ENCODE data around the gene WDR44.
"Not testable (repeated sequence)": the region's sequence is repeated elsewhere in the genome, so short reads cannot be mapped to it uniquely, and the experiment has no call there.

Gene WDR44

DNA sequence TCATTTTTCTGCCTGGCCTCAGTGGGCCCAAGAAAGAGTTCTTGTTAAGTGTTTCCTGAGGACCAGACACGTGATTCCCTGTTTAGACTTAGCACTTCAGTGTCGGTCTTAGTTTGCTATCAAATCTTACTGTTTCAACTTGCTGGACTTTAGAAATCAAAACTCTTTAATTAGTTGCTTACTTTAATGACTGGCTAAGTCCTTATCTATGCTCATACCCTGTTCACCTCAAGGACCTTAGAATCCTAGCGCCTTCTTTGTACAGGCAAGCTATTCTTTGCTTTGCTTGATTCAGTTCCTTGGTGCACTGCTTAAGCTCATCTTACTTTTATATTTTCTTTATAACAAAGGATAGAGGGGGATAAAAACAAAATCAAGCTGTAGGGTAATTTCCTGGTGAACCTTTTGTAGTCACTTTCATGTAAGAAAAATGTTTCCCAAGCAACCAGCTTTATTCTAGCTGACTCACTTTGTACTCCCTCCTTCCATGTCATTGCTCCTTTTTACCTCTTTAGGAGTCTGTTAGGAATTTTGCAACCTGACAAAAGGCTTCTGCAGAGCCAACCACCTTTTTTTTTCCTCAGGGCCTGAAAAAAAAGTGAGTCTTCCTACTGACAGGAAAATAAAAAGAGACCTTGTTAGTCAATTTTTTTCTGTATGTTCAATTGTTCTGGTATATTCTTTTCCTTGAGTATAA is 14.7 kb downstream of the WDR44 start:
- no peak for DNase-seq (ENCODE audit: low read depth)

DNA sequence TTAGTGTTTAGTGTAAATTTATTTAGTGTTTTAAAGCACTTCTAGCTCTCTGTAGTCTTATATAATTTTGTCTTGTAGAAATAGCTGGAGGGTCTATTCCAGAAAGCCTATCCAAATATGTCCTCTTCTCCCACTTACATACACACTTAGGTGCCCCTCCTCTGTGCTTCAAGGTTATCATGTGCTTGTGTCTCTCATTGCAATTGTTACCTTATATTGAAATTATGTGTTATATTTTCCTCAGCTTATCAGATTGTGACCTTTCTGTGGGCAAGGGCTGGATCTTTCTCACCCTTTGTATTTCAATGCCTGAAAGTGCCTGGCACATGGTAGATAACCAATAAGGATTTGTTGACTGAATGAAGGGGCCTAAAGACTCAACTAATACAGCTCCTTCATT is 18.4 kb downstream of the WDR44 start:
- DNase-seq (ENCODE audit: low read depth), result no peak

DNA sequence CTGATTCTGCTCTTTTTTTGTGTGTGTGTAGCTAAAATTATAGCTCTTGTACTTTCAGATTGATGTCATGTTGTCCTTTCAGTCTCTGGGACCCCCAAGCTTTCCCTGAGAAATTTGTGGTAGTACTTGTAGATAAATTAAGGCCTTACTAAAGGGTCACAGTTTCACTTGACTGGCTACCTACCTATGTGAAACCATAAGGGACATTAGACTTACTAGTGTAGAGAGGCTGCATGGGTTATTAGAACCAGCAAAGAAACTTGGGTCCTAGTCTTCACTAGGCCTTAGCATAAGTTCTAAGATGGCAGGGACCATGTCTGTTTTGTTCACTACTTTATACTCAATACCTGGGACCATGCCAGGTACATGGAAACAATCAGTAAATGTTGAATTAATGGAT is 21.4 kb downstream of the WDR44 start:
- DNase-seq (ENCODE audit: low read depth), result no peak

DNA sequence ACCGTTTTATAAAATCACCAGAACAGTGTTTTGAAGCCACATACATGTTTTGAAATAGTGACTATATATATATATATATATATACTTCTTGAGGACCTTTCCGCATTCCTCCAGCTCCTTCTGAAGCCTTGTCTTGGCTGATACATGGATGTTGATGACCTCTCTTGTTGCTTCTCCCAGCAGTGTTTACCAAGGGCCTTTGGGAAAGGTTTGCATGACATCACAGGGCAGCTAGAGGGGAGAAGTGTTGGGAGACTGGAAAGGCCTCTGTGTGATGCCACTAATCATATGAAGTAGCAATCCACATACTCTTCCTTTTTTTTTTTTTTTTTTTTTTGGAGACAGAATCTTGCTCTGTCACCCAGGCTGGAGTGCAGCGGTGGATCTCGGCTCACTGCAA is 22.5 kb downstream of the WDR44 start:
- no peak for DNase-seq (ENCODE audit: low read depth)

DNA sequence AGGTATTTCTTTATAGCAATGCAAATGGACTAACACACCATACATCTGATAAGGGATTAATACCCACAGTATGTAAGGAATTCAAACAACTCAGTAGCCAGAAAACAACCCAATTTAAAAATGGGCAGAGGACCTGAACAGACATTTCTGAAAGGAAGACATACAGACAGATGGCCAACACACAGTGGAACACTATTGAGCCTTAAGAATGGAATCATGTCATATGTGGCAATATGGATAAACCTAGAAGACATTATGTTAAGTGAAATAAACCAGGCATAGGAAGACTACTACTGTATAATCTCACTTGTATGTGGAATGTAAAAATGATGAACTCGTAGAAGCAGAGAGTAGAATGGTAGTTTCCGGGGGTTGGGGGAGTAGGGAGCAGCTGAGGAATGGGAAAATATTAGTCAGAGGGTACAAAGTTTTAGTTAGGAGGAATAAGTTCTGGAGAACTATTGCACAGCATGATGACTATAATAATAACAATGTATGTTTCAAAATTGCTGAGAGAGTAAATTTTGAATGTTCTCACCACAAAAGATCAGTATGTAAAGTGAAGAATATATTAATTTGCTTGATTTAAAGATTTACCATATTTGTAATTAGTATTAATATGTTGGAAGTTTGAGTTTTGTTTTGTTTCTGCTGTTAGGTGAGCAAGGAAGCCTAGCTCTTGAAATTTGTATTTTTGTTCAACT is 25.2 kb downstream of the WDR44 start:
- no peak for DNase-seq (ENCODE audit: low read depth)

DNA sequence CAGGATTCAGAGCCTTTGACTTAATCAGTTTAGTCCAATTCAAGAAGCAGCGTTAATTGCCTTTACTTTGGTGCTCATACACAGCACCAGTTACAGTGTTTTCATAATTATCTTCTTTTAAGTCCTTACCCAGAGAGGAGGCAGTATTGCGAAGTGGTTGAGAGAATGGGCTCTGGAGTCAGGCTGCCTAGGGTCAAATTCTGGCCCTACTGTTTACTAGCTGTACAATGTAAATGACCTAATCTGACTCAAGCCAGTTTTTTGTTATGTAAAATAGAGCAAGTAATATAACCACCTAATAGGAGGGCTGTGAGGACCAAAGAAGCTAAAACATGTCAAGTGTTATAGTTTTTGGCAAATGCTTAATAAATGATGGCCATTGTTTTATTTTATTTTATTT is 27.6 kb downstream of the WDR44 start:
- DNase-seq (ENCODE audit: low read depth), result no peak

DNA sequence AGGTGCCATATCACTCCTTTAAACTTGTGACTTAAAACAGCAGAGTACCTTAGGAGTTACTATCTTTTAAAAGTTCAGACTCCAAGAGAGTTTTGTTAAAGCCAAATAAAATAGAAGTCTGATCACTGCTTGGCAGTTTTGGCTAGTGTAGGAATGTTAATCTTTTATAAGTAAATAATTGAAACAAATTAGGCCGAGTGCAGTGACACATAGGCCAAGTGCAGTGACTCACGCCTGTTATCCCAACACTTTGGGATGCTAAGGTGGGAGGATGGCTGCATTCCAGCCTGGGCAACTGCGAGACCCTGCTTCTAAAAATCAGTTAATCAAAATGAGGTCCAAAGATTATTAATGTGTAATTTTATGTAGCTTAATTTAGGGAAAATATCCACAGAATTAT is 37.2 kb downstream of the WDR44 start:
- no peak for DNase-seq (ENCODE audit: low read depth)

DNA sequence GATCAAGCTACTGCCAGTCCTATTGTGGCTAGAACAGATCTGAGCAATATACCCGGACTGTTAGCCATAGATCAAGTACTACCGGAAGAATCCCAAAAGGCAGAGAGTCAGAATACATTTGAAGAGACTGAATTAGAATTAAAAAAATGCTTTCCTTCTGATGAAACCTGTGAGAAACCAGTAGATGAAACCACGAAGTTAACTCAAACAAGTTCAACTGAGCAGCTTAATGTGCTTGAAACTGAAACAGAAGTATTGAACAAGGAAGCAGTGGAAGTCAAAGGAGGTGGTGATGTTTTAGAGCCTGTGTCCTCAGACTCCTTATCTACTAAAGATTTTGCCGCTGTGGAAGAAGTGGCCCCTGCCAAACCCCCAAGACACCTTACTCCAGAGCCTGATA is 46.8 kb downstream of the WDR44 start:
- no peak for DNase-seq (ENCODE audit: low read depth)

DNA sequence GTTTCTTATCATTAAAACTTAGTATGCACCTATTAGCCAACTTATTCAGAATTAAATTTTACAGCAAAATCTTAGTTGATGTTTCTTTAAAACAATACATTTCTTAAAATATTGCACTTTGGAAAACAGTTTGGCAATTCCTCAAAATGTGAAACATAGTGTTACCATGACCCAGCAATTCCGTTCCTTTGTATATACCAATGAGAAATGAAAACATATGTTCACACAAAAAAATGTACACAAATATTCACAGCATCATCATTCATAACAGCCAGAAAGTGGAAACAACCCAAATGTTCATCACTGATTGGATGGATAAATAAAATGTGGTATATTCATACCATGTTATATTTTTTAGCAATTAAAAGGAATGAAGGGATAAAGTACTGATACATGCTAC is 50.2 kb downstream of the WDR44 start:
- DNase-seq (ENCODE audit: low read depth), result no peak

DNA sequence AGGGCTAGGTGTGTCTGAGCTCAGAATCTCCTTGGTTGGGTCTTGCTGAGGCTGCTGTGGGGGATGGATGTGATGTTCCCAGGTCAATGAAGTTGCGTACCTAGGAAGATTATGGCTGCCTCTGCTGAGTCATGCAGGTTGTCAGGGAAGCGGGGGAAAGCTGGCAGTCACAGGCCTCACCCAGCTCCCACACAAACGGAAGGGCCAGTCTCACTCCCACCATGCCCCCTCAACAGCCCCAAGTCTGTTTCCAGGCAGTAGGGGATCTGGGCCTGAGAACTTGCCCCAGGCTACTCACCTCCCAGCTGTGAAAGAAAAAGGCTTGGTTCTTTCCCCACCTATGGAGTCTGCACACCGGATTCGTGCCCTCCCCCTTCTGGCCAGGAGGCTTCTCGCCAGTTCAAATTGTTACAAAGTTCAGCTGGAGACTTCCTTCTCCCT is 72.9 kb downstream of the WDR44 start:
- no peak for DNase-seq (ENCODE audit: low read depth)

DNA sequence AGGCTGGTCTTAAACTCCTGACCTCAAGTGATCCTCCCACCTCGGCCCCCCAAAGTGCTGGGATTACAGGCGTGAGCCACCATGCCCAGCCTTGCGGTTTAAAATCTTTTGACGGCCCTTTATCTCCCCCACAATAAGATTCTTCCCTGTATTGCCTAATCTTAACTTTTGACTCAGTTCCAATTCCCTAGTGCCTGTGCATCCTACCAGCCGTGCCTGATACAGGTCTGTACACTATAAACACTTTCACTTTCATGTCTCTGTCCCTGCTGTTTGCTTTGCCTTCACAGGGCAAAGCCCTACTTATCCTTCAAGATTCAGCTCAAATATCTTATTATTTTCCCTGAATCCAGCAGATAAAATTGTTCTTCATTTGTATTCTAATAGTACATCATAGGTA is 74.6 kb downstream of the WDR44 start:
- DNase-seq (ENCODE audit: low read depth), result no peak

DNA sequence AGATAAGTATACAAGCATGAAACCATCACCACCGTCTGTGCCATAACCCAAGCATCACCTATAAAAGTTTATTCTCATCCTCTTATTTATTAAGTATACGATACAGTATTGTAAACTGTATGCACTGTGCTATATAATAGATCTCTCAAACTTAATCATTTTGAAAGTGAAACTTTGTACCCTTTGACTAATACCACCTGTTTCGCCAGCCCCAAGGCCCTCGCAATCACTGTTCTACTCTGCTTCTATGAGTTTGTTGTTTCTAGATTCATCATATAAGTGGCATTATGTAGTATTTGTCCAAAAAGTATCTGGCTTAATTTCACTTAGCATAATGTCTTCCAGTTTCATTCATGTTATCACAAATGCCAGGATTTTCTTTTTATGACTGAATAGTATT is 77.7 kb downstream of the WDR44 start:
- DNase-seq (ENCODE audit: low read depth), result no peak

DNA sequence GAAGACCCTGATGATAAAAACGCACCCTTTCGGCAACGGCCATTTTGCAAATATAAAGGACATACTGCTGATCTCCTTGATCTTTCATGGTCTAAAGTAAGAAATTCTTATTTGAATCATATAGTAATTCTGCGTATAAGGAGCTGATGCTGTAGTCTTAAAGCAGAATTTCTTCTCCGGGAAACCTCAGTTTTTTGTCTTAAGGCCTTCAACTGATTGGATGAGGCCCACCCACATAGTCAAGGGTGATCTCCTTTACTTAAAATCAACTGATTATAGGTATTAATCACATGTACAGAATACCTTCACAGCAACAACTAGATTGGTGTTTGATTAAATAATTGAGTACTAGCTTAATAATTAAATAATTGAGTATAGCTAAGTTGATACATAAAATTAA is 86.9 kb downstream of the WDR44 start:
- DNase-seq (ENCODE audit: low read depth), result no peak

DNA sequence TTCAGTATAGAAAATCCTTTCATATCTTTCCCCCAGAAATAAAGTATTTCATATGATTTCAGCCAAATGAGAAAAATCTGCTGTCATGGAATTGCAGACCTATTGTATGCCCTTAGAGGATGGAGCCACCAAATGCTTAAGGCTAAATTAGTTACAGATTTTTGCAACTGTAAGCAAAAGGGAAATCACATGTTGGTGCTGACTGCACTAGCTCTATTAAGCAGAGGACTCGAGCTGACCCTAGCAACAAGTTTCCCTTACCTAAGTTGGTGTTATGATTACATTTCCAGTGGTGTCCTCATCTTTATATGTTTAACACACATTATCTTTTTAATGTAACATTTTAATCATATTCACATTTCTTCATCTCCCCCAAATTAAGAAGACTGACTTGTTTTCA is 91.4 kb downstream of the WDR44 start:
- no peak for DNase-seq (ENCODE audit: low read depth)

DNA sequence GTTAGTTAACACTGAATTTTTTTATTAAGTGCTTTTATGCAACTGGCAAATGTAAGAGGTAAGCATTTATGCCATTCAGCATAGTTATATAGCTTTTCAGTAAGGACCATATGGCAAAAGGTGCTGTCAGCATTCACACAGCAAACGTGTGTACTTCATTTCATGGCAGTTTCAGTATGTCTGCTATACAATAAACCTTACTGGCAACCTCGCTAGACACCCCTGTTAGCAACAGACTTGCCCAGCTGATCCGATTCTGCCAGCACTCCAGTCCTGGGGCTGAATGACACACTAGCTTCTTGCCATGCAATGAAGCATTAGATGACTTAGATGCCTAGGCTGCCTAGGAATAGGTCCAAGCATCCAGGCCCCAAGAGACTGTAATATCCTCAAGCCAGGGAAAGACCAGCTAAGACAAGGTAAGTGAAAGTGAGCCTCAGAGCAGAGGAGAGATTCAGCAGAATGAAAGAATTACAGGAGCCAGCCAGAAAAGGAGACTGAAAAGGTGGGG is 102.4 kb downstream of the WDR44 start:
- DNase-seq (ENCODE audit: low read depth), result peak; percentile 6

DNA sequence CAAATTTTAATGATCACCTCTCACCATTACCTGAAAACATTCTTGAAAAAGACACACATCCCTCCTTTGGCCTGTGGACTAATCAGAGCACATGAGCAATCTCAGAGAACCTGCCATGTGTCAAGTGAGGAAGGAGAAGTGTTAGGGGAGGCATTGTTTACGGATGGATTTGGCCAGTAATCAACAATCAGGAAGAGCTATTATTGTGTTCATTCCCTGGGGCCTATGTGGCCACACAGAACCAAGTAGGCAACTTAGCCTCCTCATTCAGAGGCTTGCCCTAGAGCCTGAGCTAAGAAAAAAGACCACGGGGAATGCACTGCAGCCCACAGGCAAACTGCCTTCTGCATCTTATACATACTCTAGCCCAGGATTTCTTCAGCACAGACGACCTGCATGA is 109.1 kb downstream of the WDR44 start:
- DNase-seq (ENCODE audit: low read depth), result no peak

DNA sequence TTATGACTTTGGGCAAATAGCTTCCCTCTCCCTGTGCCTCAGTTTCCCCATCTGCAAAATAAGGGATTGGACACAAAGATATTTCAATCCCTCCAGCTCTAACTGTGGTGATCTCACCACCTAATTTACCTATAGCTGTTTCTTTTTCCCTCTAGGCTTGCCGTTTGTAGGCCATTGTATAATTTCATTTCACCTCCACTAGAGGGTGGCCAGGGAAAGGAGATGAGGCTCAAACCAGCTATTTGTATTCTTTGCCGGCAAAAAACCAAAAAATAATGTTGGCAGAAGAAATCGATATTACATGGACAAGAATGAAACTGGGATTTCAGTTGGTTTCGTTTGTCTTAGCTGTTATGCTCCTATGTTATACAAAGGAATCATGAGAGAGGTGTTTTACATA is 113.6 kb downstream of the WDR44 start:
- no peak for DNase-seq (ENCODE audit: low read depth)

DNA sequence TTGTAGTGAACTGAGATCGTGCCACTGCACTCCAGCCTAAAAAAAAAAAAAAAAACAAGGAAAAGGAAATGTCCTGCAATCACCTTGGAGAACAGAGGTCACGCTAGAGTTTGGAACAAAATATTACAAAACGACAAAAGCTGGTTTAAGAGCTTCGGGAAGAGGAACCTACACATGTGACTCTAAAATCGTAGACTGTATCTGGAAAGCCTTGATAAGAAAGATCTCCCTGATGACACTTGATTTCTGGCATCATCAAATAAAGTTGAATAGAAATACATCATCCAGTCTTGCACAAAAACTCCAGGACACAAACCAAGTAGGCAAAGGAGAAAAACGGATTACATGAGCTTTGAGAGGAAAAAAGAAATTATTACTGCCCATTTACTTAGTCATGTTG is 118.6 kb downstream of the WDR44 start:
- DNase-seq (ENCODE audit: low read depth), result no peak

DNA sequence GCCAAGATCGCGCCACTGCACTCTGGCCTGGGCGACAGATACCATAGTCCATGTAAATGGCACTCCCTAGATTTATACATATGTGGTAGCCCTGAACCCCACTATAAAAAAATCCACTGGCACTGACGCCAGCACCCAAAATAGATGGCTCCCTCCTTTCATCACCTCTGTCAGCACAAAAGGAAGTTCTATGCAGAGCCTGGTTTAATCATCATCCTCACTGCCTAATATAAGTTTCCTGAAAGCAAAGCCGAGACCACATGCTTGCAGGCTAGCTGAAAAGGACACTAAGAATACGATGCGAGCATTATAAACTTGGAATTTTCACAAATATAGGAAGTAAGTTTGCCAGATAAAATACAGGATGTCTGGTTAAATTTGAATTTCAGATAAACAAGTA is 122.2 kb downstream of the WDR44 start:
- DNase-seq (ENCODE audit: low read depth), result no peak

DNA sequence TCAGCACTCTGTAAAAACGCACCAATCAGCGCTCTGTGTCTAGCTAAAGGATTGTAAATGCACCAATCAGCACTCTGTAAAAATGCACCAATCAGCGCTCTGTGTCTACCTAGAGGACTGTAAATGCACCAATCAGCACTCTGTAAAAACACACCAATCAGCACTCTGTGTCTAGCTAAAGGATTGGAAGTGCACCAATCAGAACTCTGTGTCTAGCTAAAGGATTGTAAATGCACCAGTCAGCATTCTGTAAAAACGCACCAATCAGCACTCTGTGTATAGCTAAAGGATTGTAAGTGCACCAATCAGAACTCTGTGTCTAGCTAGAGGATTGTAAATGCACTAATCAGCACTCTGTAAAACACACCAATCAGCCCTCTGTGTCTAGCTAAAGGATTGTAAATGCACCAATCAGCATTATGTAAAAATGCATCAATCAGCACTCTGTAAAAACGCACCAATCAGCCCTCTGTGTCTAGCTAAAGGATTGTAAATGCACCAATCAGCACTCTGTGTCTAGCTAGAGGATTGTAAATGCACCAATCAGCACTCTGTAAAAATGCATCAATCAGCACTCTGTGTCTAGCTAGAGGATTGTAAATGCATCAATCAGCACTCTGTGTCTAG is 124.9 kb downstream of the WDR44 start:
- DNase-seq (ENCODE audit: low read depth), result not testable (repeated sequence)

DNA sequence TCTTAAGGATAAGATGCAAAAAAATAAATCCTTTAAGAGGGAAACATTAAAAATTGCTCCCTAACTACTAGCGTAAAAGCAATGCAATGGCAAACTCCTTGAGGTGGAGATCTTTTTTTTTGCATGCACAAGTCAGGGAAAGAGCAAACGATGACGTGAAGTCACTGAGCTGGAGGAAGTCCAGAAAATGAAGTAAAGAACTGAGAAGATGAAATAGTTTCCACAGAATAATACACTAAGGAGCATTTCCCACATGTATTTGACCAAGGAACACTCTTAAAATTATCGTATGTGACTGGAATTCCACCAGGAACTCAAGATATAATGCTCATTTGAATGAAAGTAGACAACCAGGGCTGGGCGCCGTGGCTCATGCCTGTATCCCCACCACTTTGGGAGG is 128.7 kb downstream of the WDR44 start:
- DNase-seq (ENCODE audit: low read depth), result no peak

DNA sequence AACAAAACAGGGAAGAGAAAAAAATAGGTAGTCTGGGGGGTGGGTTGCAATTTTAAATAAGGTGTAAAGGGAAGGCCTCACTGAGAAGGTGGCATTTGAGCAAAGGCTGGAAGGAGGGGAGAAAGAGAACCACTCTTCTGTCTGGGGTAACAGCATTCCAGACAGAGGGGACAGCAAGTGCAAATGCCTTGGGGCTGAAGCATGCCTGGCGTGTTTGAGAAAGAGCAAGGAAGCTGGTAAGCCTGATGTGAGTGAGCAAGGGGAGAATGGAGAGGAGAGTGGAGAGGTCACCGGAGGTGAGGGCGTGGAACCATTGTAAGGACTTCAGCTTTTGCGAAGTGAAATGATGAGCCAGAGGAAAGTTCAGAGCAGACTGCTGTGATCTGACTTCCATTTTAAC is 130.0 kb downstream of the WDR44 start:
- DNase-seq (ENCODE audit: low read depth), result no peak

DNA sequence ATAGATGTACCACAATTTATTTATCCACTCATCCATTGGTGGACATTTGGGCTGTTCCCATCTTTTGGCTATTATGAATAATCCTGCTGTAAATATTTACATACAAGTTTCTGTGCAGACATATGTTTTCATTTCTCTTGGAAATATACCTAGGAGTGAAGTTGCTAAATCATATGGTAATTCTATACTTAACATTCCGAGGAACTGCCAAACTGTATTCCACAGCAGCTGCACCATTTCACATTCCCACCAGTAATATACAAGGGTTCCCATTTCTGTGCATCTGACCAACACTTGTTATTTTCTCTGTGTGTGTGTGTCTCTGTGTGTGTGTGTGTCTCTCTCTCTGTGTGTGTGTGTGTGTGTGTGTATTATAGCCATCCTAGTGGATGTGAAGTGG is 134.3 kb downstream of the WDR44 start:
- DNase-seq (ENCODE audit: low read depth), result no peak
